ENCODE measurements around the gene CLEC4A. TPM values are rescaled to one million over a fixed set of nuclear protein-coding genes. Genes with fewer than 3 reads are reported as not detected.
"Not testable (repeated sequence)": the region's sequence is repeated elsewhere in the genome, so short reads cannot be mapped to it uniquely, and the experiment has no call there.

The CLEC4A gene
- total and polyA plus RNA-seq, 10 of the 15 experiments (the other 5 are each of a cell fraction or from before 2014, with no cell fraction given): 0.62 to 2.1 (median 1.1) TPM

- CTCF ChIA-PET: no interaction called here
- no peak overlapping the region for H2AFZ ChIP-seq (ENCODE audit: control insufficient read depth, low read depth, low read length)
- no peaks in the 10 kb centered on the region for H4K20me1 ChIP-seq (ENCODE audit: control insufficient read depth, insufficient read depth)
- DNase-seq (ENCODE audit: low read depth, low spot score) (no peak), ATAC-seq (no peak), FAIRE-seq (no peak)
- no peaks in the 10 kb centered on the region for H3K36me3 ChIP-seq (ENCODE audit: control insufficient read depth in 2 of 2, insufficient read depth in 2 of 2, low read length in 1 of 2)
- POLR2A ChIA-PET: no interaction called here
- no peaks in the 10 kb centered on the region for H3K27me3 ChIP-seq (replicated peaks in 1 of 2; ENCODE audit: control insufficient read depth in 2 of 2, insufficient read depth in 2 of 2, low read length in 1 of 2)
- no peaks in the 10 kb centered on the region; the same call in 1 of the 2 replicates for H3K4me1 ChIP-seq (ENCODE audit: control insufficient read depth, insufficient read depth, low read length)
- no peak overlapping the region for H3K4me3 ChIP-seq
- BruUV-seq (replicated peaks): no TSS peak
- H3K27ac ChIP-seq (ENCODE audit: control insufficient read depth, insufficient read depth): no peak overlapping the region
- H3K4me2 ChIP-seq (ENCODE audit: control insufficient read depth, insufficient read depth): no peak overlapping the region
- intact Hi-C loops (cut with micrococcal nuclease; ENCODE audit: unreplicated experiment): no loop called here
- no peaks in the 10 kb centered on the region for H3K79me2 ChIP-seq (ENCODE audit: control insufficient read depth, insufficient read depth, low read length)
- no peak for TF ChIP-seq RUNX3 (IDR thresholded peaks at IDR 0.05; ENCODE audit: low read length)
- 0 out of 2 replicates have a peak, but pooled peaks have one; percentile 27 for TF ChIP-seq NFYB (IDR thresholded peaks at IDR 0.05; ENCODE audit: insufficient read depth, low read depth, low read length)
- no peak for TF ChIP-seq RFX5 (IDR thresholded peaks at IDR 0.05; ENCODE audit: low read depth, low read length)
- TF ChIP-seq NRF1 (conservative IDR thresholded peaks at IDR 0.05; ENCODE audit: low read depth, low read length): no peak
- TF ChIP-seq RCOR1 (conservative IDR thresholded peaks at IDR 0.05; ENCODE audit: low read depth, low read length): no peak
- TF ChIP-seq MTA3 (IDR thresholded peaks at IDR 0.05; ENCODE audit: borderline replicate concordance, low read length): no peak
- no peak for TF ChIP-seq NKRF (conservative IDR thresholded peaks at IDR 0.05)
- no peak for TF ChIP-seq SIN3A (IDR thresholded peaks at IDR 0.05; ENCODE audit: low read depth, low read length)
- in situ Hi-C loops (cut with MboI): no loop called here
- no peak overlapping the region for H3K9ac ChIP-seq (ENCODE audit: control insufficient read depth, insufficient read depth, low read length)
- RAD21 ChIA-PET (ENCODE audit: unreplicated experiment): no interaction called here
- SMC1A ChIA-PET (ENCODE audit: uncharacterized antibody, unreplicated experiment): interaction anchor here (2.1 kb wide), 1 partner anchor 48 kb away, joined by 5 read pairs; no protein-coding TSS in a partner anchor
- H3K9me3 ChIP-seq (replicated peaks; ENCODE audit: control insufficient read depth, insufficient read depth, low read length): no peaks in the 10 kb centered on the region
These were observed 34.2 kb downstream of the CLEC4A start for GRCh38 chr12:8157484-8158198.

GRCh38 chr12:8172911-8173310, 49.5 kb downstream of the CLEC4A start:
- 72% methylated on average over 2 of the region's 2 CpGs for WGBS (ENCODE audit: insufficient coverage, insufficient replicate concordance, low lambda C conversion rate, missing lambda C conversion rate)
- DNase-seq (ENCODE audit: low read depth, low spot score); in situ Hi-C loops (cut with MboI): not testable (repeated sequence)

More at GRCh38 chr12:8172911-8173310, 49.5 kb downstream of the CLEC4A start:
- intact Hi-C loops (cut with micrococcal nuclease; ENCODE audit: unreplicated experiment); H4K20me1 ChIP-seq (ENCODE audit: control insufficient read depth, insufficient read depth); BruUV-seq (replicated peaks); CTCF ChIA-PET; FAIRE-seq; H2AFZ ChIP-seq (ENCODE audit: control insufficient read depth, low read depth, low read length); SMC1A ChIA-PET (ENCODE audit: uncharacterized antibody, unreplicated experiment); POLR2A ChIA-PET; H3K36me3 ChIP-seq (ENCODE audit: control insufficient read depth in 2 of 2, insufficient read depth in 2 of 2, low read length in 1 of 2); H3K27ac ChIP-seq (ENCODE audit: control insufficient read depth, insufficient read depth); ATAC-seq; H3K9ac ChIP-seq (ENCODE audit: control insufficient read depth, insufficient read depth, low read length); H3K9me3 ChIP-seq (replicated peaks; ENCODE audit: control insufficient read depth, insufficient read depth, low read length); H3K4me3 ChIP-seq; H3K79me2 ChIP-seq (ENCODE audit: control insufficient read depth, insufficient read depth, low read length); H3K27me3 ChIP-seq (replicated peaks in 1 of 2; ENCODE audit: control insufficient read depth in 2 of 2, insufficient read depth in 2 of 2, low read length in 1 of 2); RAD21 ChIA-PET (ENCODE audit: unreplicated experiment); H3K4me1 ChIP-seq (ENCODE audit: control insufficient read depth, insufficient read depth, low read length); H3K4me2 ChIP-seq (ENCODE audit: control insufficient read depth, insufficient read depth): not testable (repeated sequence)
